BLaER1 (cell line): Measurements from ENCODE around the gene SKOR1.

Experiments
- H3K27ac ChIP-seq: shearing (Covaris generic); formaldehyde crosslinking; 2 replicates; pipeline ENCODE4 v1.8.1; 2022
- H3K27me3 ChIP-seq: shearing (Covaris generic); formaldehyde crosslinking; 2 replicates; pipeline ENCODE4 v1.8.1; 2022
- H3K36me3 ChIP-seq: shearing (Covaris generic); formaldehyde crosslinking; 2 replicates; pipeline ENCODE4 v1.8.1; 2022
- H3K4me1 ChIP-seq: shearing (Covaris generic); formaldehyde crosslinking; 2 replicates; pipeline ENCODE4 v1.8.1; 2022
- H3K4me2 ChIP-seq: shearing (Covaris generic); formaldehyde crosslinking; 2 replicates; pipeline ENCODE4 v1.8.1; 2022
- H3K4me3 ChIP-seq: shearing (Covaris generic); formaldehyde crosslinking; 2 replicates; pipeline ENCODE4 v1.8.1; 2022
- H3K9ac ChIP-seq: shearing (Covaris generic); formaldehyde crosslinking; 2 replicates; pipeline ENCODE4 v1.8.1; 2022
- H3K9me3 ChIP-seq: shearing (Covaris generic); formaldehyde crosslinking; 2 replicates; pipeline ENCODE4 v1.8.1; 2022
- H4K20me1 ChIP-seq: shearing (Covaris generic); formaldehyde crosslinking; 2 replicates; pipeline ENCODE4 v1.8.1; 2022
- Cebpa-rat ChIP-seq: shearing (Covaris generic); IDR thresholded peaks from 2 replicates; pipeline ENCODE4 v1.8.1; 2022

The SKOR1 gene

DNA sequence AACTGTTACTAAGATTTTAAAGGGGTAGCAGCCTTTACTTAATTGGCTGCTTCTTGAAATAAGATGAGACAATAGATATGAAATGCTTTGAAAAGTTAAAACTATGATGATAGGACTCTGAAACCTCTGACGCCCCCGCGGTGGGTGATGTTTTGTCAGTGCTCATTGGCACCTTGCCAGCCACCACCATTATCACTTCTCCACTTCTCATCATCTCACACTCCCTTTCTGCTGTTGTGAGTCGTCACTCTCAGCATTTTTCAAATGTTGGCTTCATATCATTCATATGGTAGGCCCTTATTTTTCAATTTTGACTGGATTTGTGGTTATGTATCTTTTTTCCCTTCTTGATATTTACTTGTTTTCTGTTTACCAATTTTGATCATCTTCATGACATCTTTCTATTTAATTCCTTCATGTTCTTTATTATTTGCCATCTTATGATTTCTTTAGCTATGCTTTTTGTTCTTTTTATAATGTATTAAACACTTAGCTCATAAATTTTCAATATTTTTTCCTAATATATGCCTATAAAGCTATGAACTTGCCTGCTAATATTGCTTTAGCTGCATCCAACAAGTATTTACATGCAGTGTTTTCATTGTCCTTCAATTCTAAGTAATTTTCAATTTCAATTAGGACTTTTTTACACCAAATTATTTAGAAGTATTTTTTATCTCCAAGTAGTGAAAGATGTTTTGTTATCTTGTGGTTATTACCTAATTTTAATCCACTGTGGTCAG lies 30.3 kb upstream of the SKOR1 start:
- TF ChIP-seq Cebpa-rat = no peak
- Histone ChIP-seq H3K27ac (no peak overlapping the region), H4K20me1 (no peaks in the 10 kb centered on the region), H3K27me3 (no peaks in the 10 kb centered on the region), H3K36me3 (no peaks in the 10 kb centered on the region; the same call in 1 of the 2 replicates), H3K4me3 (no peak overlapping the region), H3K9me3 (peaks cover 11% of the 10 kb centered on the region), H3K4me1 (peaks cover 13% of the 10 kb centered on the region), H3K4me2 (no peak overlapping the region), H3K9ac (no peak overlapping the region)

DNA sequence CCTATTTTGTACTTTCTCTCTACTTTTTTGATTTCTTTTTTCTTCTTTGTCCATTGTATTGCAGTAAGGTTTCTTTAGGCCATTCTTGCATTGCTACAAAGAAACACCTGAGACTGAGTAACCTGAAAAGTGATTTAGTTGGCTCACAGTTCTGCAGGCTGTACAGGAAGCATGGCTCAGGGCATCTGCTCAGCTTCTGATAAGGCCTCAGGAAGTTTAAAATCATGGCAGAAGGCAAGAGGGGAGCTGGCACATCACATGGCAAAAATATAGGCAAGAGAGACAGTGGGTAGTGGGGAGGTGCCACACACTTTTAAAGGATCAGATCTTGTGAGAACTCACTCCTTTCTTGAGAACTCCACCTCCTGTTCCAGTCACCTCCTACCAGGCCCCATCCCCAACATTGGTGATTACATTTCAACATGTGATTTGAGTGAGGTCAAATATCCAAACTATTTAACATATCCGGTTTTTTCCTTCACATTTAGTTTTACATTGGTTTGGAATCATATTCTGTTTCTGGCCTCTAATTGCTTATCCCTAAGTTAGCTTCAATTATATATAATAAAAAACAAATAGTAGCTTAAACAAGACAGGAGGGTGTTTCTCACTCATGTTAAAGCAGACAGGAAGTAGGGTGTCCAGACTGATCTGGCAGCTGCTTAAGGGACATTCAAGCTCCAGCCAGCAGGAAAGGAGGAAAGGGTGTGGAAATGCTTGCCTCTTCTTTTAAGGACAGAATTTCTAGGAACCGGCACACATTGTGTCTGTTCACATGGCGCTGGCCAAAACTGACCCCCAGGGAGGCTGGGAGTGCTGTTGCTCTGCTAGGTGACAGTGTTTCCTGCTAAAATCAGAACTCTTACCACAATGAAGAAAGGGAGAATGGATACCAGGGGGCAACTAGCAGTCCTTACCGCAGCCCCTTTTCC lies 28.8 kb upstream of the SKOR1 start:
- Histone ChIP-seq H3K9me3 (peaks cover 11% of the 10 kb centered on the region), H3K27ac (peak overlapping the region; percentile 49), H3K4me3 (no peak overlapping the region), H3K4me1 (peaks cover 19% of the 10 kb centered on the region), H3K27me3 (no peaks in the 10 kb centered on the region), H4K20me1 (no peaks in the 10 kb centered on the region), H3K9ac (no peak overlapping the region), H3K4me2 (peak overlapping the region; percentile 57), H3K36me3 (peaks cover 5% of the 10 kb centered on the region; the same call in 1 of the 2 replicates)
- TF ChIP-seq Cebpa-rat = no peak

DNA sequence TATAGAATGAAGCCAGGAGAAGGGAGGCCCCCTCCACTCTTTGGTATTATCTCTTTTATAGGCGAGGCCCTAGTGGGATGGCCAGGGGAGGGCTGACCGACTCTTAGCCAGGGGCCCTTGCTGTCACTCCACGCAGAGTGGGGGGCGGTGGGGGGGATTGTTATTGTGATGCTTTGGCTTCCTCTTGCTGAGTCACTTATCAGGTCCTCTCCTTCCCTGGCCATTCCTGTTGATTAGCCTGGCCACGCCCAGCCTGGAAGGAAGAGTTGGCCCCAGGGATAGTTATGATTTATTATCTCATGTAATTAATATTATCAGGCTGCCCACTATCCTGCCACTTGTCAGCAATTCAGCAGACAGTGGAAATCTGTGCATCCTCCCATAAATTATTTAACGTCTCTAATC lies 25.5 kb upstream of the SKOR1 start:
- H3K27ac ChIP-seq = no peak overlapping the region
- H3K9me3 ChIP-seq = peaks cover 9% of the 10 kb centered on the region
- H3K27me3 ChIP-seq = no peaks in the 10 kb centered on the region
- H3K4me2 ChIP-seq = no peak overlapping the region
- H3K4me3 ChIP-seq = no peak overlapping the region
- TF ChIP-seq Cebpa-rat = no peak
- H3K4me1 ChIP-seq = peaks cover 53% of the 10 kb centered on the region
- H4K20me1 ChIP-seq = no peaks in the 10 kb centered on the region
- H3K9ac ChIP-seq = no peak overlapping the region
- H3K36me3 ChIP-seq = peaks cover 6% of the 10 kb centered on the region; the same call in 1 of the 2 replicates

DNA sequence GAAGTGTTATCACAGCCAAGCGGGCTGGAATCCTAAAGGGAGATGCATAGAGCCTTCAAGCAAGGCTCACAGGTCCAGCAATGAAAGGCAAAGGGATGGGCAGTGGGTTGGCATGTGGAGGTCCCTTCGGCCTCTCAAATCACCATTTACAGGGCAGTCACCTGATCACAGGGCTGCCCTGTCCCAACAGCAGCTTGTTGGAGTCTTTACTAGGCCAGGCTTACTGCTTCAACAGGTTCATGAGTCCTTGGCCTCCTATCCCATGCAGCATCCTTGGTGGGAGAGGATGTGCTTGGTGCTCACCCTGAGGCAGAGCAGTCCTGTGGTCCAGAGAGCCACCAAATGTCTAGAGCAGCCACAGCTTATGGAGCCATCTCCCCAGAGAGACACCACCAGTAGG lies 24.2 kb upstream of the SKOR1 start:
- Histone ChIP-seq H3K9me3 (no peaks in the 10 kb centered on the region), H3K27me3 (no peaks in the 10 kb centered on the region), H3K9ac (no peak overlapping the region), H4K20me1 (no peaks in the 10 kb centered on the region), H3K4me3 (no peak overlapping the region), H3K4me2 (no peak overlapping the region), H3K4me1 (peaks cover 64% of the 10 kb centered on the region), H3K27ac (no peak overlapping the region), H3K36me3 (peaks cover 6% of the 10 kb centered on the region; the same call in 1 of the 2 replicates)
- no peak for TF ChIP-seq Cebpa-rat

DNA sequence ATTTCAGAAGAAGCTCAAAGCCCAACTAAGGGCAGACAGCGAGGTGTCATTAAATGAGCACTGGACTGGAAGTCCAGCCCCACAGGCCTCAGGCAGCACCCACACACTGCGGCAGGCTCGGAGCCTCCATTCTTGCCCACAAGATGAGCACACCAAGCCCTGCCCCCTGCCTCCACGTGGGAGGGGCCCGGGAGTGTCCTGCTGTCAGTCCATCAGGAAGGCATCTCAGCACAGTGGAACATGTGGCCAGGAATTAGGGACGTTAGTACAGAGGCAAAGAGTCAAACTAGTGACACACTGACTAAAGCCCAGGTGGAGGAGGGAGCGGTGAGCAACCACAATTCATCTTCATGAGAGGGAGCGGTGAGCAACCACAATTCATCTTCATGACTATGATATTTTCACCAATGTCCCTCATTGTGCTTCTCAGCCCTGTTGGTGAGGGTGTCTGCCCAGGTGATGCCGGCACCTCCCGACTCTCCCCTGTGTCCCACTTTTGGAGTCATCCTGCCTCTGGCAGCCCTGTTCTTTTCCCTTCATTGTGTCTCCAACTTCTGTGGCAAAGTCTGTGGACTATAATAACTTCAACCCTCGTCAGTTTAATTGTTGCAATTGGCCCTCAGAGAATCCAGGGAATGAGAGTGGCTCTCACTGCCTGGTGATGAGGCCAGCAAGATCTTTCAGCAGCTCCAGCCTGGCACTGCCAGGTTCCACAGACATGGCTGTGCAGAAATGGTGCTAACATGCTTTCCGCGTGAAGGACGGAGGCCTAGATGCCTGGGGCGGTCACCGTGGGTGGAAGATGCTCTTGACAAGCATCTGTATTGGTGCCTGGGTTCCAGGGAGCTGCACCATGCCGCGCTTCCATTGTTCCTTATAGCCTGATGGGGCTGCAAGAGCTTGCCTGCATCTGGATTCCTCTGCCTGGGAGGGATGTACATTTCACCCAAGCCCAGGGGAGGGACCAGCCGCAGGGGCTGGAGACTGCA lies 23.1 kb upstream of the SKOR1 start:
- Histone ChIP-seq H3K9ac (no peak overlapping the region), H3K4me1 (peaks cover 64% of the 10 kb centered on the region), H3K9me3 (no peaks in the 10 kb centered on the region)

DNA sequence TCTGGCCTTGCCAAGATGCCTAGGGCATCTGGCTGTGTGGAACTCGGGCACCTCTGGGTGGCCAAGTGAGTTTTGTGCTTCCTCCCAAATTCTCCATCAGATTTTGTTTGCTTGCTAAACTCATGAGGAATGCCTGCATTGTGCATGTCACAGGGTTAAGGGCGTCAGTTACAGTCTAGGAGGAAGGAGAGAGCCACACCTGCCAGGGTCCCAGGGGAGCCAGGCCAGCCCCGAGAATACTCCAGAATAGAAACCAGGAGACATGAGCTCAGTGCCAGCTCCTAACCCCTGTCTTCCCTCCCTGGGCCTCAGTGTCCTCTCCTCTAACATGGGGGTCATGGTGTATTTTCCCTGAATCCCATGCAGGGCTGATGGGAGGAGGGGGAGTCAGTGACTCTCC lies 22.0 kb upstream of the SKOR1 start:
- peak overlapping the region; percentile 77 for H3K4me2 ChIP-seq
- H3K27ac ChIP-seq = peak overlapping the region; percentile 91
- H3K4me3 ChIP-seq = no peak overlapping the region

More for the DNA sequence above, 23.1 kb upstream of the SKOR1 start:
- peaks cover 6% of the 10 kb centered on the region; the same call in 1 of the 2 replicates for H3K36me3 ChIP-seq
- H3K4me2 ChIP-seq = peak overlapping the region; percentile 77
- no peaks in the 10 kb centered on the region for H4K20me1 ChIP-seq
- peak overlapping the region; percentile 91; the same call in 1 of the 2 replicates for H3K27ac ChIP-seq
- H3K27me3 ChIP-seq = no peaks in the 10 kb centered on the region
- no peak overlapping the region for H3K4me3 ChIP-seq
- no peak for TF ChIP-seq Cebpa-rat

DNA sequence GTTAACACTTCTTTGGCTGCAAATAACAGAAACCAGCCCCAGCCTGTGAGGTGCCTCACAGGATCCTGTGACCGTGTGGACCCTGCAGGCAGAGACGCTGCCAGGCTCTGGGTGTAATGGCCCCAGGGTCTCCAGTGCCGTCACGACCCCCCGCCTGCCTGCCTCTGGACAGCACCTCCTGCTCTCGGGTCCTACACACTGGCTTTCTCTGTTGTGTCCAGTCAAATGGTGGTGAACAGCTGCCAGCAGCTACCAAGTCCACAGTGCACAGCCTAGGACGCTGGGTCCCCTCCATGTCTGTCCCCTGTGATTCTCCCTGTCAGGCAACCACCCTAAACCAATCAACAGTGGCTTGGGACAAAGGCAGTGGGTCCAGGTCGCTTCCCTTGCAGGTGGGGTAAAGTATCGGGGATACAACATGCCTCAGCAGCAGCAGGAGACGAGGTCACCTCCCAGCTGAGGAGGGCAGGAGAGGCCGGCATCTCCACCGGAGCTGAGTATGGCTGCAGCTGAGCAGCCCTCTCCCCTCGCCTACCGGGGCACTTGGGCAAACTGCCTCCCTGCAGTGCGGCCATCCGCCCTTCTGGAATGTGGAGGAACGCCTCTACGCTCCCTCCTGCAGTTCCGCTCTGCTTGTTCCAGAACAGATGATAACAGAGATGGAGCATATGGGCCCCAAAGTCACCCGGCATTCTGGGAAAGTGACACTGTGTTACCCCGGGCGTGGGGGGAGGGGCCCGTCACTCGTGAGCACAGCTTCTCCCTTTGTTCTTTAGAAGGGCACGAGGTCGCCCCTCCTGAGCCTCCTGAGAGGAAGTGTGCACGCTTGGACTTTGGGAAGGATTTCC lies 21.1 kb upstream of the SKOR1 start:
- Histone ChIP-seq H4K20me1 (no peaks in the 10 kb centered on the region), H3K27ac (peak overlapping the region; percentile 91), H3K36me3 (peaks cover 8% of the 10 kb centered on the region; the same call in 1 of the 2 replicates), H3K4me1 (peaks cover 64% of the 10 kb centered on the region), H3K4me3 (no peak overlapping the region), H3K9ac (peak overlapping the region; percentile 72; the same call in 1 of the 2 replicates), H3K27me3 (no peaks in the 10 kb centered on the region; the same call in 1 of the 2 replicates), H3K9me3 (no peaks in the 10 kb centered on the region), H3K4me2 (peak overlapping the region; percentile 77)
- no peak for TF ChIP-seq Cebpa-rat

More for the DNA sequence above, 22.0 kb upstream of the SKOR1 start:
- peaks cover 6% of the 10 kb centered on the region; the same call in 1 of the 2 replicates for H3K36me3 ChIP-seq
- no peaks in the 10 kb centered on the region for H3K9me3 ChIP-seq
- H3K4me1 ChIP-seq = peaks cover 64% of the 10 kb centered on the region
- 0 out of 2 replicates have a peak overlapping the region, but pooled peaks have one; percentile 27 for H3K9ac ChIP-seq
- no peaks in the 10 kb centered on the region for H3K27me3 ChIP-seq
- TF ChIP-seq Cebpa-rat = no peak
- H4K20me1 ChIP-seq = no peaks in the 10 kb centered on the region

DNA sequence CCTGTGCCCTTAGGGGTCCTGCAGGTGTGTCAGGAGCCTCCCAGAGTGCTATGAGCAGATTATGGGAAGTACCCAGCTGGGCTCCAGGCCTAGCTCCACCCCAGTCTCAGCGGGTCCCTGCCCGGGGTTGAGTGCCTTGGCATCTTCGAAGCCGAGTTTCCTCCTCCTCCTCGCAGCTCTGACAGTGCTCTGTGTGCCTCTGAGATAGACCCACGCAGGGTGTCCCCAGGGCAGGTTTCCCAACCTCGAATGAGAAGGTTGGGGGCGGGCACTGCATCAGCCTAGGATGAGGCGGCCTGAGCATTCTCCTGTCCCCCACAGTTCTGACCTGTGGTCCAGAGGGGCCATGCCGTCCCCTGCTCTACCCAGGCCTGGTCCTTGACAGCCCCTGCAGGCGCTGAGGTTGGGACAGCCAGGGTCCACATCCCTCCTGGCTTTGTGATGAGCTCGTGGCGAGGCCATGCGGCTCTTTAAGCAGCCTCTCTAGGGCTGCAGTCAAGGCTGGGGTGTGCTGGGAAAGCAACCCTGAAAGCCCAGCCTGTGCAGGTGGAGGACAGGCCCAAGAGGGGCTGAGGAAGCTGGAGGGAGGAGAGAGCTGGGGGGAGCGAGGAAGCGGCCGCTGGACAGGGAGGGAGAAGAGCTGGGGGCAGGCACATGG lies 20.2 kb upstream of the SKOR1 start:
- H3K9me3 ChIP-seq = no peaks in the 10 kb centered on the region
- H3K4me2 ChIP-seq = peak overlapping the region; percentile 77
- H3K27ac ChIP-seq = peak overlapping the region; percentile 91
- H3K27me3 ChIP-seq = no peaks in the 10 kb centered on the region; the same call in 1 of the 2 replicates
- peaks cover 64% of the 10 kb centered on the region for H3K4me1 ChIP-seq
- H4K20me1 ChIP-seq = no peaks in the 10 kb centered on the region
- H3K36me3 ChIP-seq = peaks cover 13% of the 10 kb centered on the region; the same call in 1 of the 2 replicates
- peak overlapping the region; percentile 72 for H3K9ac ChIP-seq
- no peak for TF ChIP-seq Cebpa-rat
- H3K4me3 ChIP-seq = no peak overlapping the region
